HAP-1 (cell line): ENCODE data around the gene RENBP.

Source experiments
- DNase-seq, 2 experiments: peaks; one replicate each; pipeline ENCODE4 v3.0.0-alpha.2; 2016 to 2020; ENCODE audit warnings: low spot score in 2 of 2
- H3K27me3 ChIP-seq: fragments of 250-450 bp; sonication (Bioruptor Pico); 2 replicates; pipeline ENCODE4 v1.5.1; 2020; ENCODE audit warnings: low read depth, mild to moderate bottlenecking, moderate library complexity
- H3K36me3 ChIP-seq: fragments of 250-450 bp; sonication (Bioruptor Pico); replicated peaks from 2 replicates; pipeline ENCODE4 v1.5.1; 2020; ENCODE audit warnings: mild to moderate bottlenecking
- H3K4me1 ChIP-seq: fragments of 250-450 bp; sonication (Bioruptor Pico); 2 replicates; pipeline ENCODE4 v1.5.1; 2020; ENCODE audit warnings: mild to moderate bottlenecking
- H3K4me3 ChIP-seq: fragments of 250-450 bp; sonication (Bioruptor Pico); 2 replicates; pipeline ENCODE4 v1.5.1; 2020; ENCODE audit warnings: mild to moderate bottlenecking, moderate library complexity
- H3K9me3 ChIP-seq: fragments of 250-450 bp; sonication (Bioruptor Pico); 2 replicates; pipeline ENCODE4 v1.5.1; 2020; ENCODE audit warnings: mild to moderate bottlenecking, moderate library complexity
- in situ Hi-C: fragments of 300-500 bp; cut with MboI; formaldehyde crosslinking; loops from 3 replicates; pipeline ENCODE4 v1.14.3; 2020; ENCODE audit warnings: low sequenced_read_pairs, inconsistent platforms, mixed read lengths

The RENBP gene

DNA sequence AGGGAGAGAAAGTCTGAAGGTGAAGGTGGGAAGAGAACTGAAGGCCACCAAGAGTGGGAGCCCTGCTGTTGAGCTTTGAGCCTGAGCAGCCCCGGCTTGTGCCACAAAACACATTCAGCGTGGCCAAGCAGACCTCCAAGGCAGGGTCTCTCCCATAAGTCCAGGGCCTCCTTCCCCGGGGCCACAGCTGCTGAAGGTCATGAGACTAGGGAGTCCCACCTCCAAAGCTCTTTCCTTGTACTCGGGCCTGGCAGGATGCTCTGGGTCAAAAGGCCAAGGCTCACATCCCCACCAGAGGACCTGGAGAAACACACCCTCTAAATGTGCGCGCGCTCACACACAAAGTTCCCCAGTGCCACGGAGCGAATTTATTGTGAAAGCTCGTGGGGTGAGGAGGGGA lies 14.9 kb downstream of the RENBP start:
- Histone ChIP-seq H3K4me1 (peaks cover 29% of the 10 kb centered on the region), H3K27me3 (no peaks in the 10 kb centered on the region), H3K36me3 (peaks cover 37% of the 10 kb centered on the region), H3K4me3 (no peak overlapping the region), H3K9me3 (no peaks in the 10 kb centered on the region)
- in situ Hi-C loops: no loop called here
- no peak for DNase-seq

DNA sequence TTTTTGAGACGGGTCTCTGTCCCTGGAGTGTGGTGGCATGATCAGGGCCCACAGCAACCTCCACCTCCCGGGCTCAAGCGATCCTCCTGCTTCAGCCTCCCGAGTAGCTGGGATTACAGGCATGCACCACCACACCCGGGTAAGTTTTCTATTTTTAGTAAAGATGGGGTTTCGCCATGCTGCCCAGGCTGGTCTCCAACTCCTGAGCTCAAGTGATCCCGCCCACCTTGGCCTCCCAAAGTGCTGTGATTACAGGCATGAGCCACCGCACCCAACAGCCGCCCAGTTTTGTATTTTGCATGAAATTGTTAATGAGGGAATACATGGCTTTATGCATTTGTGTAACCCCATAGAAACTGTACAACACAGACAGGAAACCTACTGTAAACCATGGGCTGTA lies 15.6 kb downstream of the RENBP start:
- no peak for DNase-seq
- no peaks in the 10 kb centered on the region for H3K9me3 ChIP-seq
- H3K36me3 ChIP-seq: peaks cover 37% of the 10 kb centered on the region
- H3K4me3 ChIP-seq: no peak overlapping the region
- peaks cover 36% of the 10 kb centered on the region for H3K4me1 ChIP-seq
- in situ Hi-C loops: no loop called here
- no peaks in the 10 kb centered on the region for H3K27me3 ChIP-seq

DNA sequence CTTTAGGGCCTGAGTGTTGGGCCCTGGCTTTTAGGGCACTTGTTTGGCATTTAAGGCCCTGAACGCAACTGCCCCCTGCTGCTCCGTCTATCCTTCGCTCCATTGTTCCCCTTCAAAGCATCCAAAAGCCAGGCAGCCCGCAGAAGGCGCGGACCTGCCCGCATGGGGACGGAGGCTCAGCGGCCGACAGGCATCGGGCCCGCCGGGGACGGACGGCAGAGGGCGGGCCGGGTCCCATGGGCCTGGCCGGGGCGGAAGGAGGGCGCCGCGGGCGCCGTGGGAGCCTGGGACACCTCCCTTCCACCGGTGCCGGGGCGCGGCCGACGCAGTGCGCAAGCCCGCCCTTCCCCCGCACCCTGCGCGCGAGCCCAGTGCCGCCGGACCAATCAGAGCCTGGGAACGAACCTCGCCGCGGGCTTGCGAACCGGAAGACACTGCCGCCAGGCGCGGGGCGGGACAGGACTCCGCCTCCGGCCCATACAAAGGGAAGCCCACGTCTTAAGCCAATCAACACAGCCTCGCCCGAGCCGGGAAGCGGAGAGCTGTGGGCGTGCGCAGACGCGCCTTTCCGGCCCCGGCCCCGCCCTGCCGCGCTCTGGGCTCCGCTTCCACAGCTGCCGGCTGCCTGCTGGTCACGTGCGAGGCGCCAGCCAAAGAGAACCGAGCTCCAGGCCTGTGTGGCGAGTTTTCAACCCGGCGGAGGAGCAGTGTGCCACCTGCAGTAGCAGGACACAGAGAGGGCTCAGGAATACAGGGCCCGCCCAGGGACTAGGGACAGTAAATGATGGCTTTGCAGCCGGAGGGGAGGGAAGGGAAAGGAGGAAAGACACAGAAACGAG lies 16.3 kb downstream of the RENBP start:
- peaks cover 37% of the 10 kb centered on the region for H3K36me3 ChIP-seq
- DNase-seq: peak; percentile 97 to 98
- no peaks in the 10 kb centered on the region for H3K9me3 ChIP-seq
- H3K27me3 ChIP-seq: no peaks in the 10 kb centered on the region
- peak overlapping the region; percentile 50 for H3K4me3 ChIP-seq
- peaks cover 37% of the 10 kb centered on the region for H3K4me1 ChIP-seq
- in situ Hi-C loops: no loop called here

DNA sequence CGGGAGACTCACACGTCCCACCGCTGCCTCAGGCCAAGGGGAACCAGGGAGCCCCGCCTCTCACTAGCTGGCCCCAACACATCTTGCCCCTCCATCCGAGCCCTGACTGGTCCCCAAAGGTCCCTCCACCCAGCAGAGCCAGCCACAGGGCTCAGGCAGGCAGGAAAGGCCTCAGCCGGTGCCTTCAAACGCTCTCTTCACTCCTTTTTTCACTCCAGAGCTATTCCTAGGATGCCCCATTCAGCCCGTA lies 16.8 kb downstream of the RENBP start:
- Histone ChIP-seq H3K4me1 (peaks cover 40% of the 10 kb centered on the region), H3K9me3 (no peaks in the 10 kb centered on the region)
- in situ Hi-C loops: no loop called here

DNA sequence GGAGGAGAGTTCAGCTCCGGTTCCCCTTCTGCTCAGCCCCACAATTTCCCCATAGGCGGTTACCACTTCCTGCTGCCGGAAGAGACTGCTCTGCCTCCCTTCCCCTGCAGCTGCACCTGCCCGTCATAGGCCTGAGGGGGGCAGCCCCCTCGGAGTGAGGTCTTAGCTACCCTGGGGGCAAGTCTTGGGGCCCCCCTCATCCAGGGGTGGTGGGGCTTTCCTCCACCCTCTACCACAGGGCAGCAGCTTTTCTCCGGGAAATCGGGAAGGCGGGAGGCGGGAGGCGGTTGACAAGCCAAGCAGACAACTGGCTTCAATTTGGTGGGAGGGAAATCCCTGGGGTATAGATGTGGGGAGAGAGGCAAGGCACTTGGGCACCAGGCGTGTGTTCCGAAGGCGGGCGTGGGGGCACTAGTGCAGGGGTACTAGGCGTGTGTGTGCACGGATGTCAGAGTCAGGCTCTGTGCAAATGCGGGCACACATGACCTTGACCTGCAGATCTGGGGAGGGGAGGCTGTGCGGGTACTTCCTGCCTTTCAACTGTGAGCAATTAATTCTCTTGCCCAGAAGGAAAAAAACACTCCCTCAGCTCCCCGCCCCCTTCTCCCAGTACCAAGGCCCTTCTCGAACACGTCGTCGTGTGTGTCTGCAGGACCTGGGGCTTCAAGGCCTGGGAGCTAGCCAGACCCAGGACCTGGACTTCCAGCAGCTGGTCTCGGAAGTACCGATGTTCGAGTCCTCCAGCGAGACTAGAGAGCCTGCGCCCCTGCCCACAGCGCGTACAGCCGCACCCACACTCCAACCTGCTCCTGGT lies 17.4 kb downstream of the RENBP start:
- H3K36me3 ChIP-seq: peaks cover 27% of the 10 kb centered on the region
- peak overlapping the region; percentile 50 for H3K4me3 ChIP-seq
- in situ Hi-C loops: no loop called here
- DNase-seq: peak; percentile 73 to 78
- H3K27me3 ChIP-seq: no peaks in the 10 kb centered on the region
- no peaks in the 10 kb centered on the region for H3K9me3 ChIP-seq
- peaks cover 40% of the 10 kb centered on the region for H3K4me1 ChIP-seq

More for the DNA sequence above, 16.8 kb downstream of the RENBP start:
- Histone ChIP-seq H3K4me3 (peak overlapping the region; percentile 50), H3K27me3 (no peaks in the 10 kb centered on the region), H3K36me3 (peaks cover 32% of the 10 kb centered on the region)
- DNase-seq: peak in 1 of 2 experiments; percentile 20

DNA sequence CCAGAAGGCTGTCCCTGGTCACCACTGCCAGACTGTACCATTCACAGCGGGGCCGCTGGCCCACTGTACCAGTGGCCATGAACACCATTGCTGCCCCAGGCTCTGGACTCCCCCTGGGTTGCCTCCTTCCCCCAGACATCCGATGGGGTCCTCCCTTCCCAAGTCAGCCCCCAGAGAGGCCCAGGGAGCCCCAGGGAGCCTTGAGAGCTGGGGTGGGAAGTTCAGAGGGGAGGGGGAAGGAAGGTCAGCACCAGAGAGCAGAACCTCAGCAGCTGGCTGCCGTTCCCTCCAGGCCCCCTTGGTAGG lies 17.9 kb downstream of the RENBP start:
- no peaks in the 10 kb centered on the region for H3K9me3 ChIP-seq
- in situ Hi-C loops: no loop called here
- DNase-seq: peak in 1 of 2 experiments; percentile 46
- H3K27me3 ChIP-seq: no peaks in the 10 kb centered on the region
- peaks cover 21% of the 10 kb centered on the region for H3K36me3 ChIP-seq
- H3K4me3 ChIP-seq: peak overlapping the region; percentile 50
- peaks cover 40% of the 10 kb centered on the region for H3K4me1 ChIP-seq

DNA sequence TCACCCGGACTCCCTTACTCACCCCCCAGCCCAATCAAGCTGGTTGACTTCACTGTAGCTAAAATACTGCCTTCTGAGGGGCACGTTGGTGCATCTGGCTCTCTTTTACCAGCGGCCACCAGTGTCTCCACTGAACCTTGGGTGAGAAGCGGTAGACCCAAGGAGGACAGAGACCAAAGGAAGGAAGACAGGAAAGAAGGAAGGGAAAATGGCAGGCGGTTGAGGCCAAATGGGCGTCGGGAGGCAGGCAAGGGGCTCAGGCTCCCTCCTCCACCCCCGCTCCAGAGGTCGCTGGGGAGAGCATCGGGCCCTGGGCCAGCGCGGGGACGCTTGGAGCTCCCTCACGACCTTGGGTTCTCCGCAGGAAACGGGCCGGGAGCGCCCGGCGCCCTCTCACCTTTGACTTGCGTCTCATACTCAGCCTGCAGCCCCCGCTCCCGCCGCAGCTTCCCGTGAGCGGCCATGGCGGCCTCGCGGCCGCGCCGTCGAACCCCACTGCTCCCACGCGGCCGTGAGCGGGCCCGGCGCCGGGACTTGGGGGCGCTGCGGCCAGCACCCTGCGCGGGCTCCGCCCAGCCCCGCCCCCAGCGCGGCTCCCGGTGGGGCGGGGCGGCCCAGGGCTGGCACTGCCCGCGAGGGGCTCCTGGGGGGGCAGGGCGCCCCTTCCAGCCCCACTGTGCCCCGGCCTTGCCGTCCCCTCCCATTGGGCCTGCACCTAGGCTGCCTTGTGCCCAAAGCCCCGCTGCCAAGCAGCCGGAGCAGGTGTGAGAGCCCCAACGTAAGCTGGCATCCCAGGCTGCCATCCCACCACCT lies 18.5 kb downstream of the RENBP start, which contains the start of gene ARHGAP4:
ARHGAP4 (minus strand) TSS at position 526 of the 813 bp plus-strand sequence; CDS start at position 464, 62 bp downstream.
- in situ Hi-C loops: no loop called here
- peak in 1 of 2 experiments; percentile 55 for DNase-seq

DNA sequence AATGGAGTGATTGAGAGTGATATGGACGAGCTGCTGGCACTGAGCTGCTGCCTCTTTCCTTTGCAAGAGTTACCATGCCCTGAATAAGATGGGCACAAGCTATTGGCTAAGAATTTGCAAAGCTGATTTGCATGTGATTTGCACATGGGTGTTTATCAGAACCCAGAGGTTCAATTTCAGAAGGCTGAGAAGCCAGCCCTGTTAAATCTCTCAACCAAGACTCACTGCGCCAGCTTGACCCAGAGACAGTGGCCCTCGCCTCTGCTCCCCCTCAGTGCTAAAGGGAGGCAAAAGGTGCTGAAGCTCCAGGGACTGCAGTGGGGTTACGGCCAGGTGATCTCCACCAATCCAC lies 19.1 kb downstream of the RENBP start:
- H3K36me3 ChIP-seq: peaks cover 10% of the 10 kb centered on the region
- in situ Hi-C loops: no loop called here
- H3K27me3 ChIP-seq: no peaks in the 10 kb centered on the region
- peaks cover 40% of the 10 kb centered on the region for H3K4me1 ChIP-seq
- no peaks in the 10 kb centered on the region for H3K9me3 ChIP-seq
- DNase-seq: no peak
- peak overlapping the region; percentile 36 for H3K4me3 ChIP-seq

More for the DNA sequence above, 18.5 kb downstream of the RENBP start, which contains the start of gene ARHGAP4:
- H3K9me3 ChIP-seq: no peaks in the 10 kb centered on the region
- H3K27me3 ChIP-seq: no peaks in the 10 kb centered on the region
- peaks cover 40% of the 10 kb centered on the region for H3K4me1 ChIP-seq
- peak within 1 kb of the TSS; percentile 50 for H3K4me3 ChIP-seq
- H3K36me3 ChIP-seq: peaks cover 15% of the 10 kb centered on the region

DNA sequence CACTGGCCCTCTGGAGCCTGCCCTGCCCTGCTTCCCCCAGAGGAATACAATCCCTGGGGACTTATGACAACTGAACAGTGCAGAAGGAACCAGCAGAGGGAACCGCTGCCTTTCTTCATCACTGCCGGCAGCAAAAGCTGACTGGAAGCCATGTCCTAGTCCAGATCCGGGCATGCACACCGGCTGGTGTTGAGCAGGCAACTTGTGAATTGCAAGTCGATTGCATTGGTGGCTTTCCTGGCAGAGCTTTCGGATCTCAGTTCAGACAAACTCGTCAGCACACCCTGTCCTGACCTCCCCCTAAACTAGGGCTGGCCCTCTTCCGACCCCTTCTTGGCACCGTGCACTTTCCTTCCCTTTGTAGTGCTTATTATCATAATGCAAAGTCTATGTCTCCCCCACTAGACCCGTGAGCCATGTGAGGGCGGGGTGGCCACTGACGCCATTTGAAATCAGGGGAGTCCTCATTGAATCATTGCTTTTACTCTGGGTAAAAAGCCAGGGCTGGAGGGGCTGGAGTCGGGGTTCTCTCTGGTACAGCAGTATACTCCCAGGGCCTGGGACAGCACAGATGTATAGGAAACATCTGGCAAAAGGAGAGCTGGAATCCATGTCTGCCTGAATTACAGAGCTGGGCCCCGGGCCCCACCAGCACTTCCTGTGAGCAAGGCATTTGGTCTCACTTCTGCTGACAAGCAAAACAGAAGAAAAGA lies 20.1 kb downstream of the RENBP start:
- peaks cover 1% of the 10 kb centered on the region for H3K36me3 ChIP-seq
- peaks cover 40% of the 10 kb centered on the region for H3K4me1 ChIP-seq
- in situ Hi-C loops: no loop called here
- peak; percentile 66 to 81 for DNase-seq
- H3K9me3 ChIP-seq: no peaks in the 10 kb centered on the region
- peak overlapping the region; percentile 14 for H3K4me3 ChIP-seq
- H3K27me3 ChIP-seq: no peaks in the 10 kb centered on the region

DNA sequence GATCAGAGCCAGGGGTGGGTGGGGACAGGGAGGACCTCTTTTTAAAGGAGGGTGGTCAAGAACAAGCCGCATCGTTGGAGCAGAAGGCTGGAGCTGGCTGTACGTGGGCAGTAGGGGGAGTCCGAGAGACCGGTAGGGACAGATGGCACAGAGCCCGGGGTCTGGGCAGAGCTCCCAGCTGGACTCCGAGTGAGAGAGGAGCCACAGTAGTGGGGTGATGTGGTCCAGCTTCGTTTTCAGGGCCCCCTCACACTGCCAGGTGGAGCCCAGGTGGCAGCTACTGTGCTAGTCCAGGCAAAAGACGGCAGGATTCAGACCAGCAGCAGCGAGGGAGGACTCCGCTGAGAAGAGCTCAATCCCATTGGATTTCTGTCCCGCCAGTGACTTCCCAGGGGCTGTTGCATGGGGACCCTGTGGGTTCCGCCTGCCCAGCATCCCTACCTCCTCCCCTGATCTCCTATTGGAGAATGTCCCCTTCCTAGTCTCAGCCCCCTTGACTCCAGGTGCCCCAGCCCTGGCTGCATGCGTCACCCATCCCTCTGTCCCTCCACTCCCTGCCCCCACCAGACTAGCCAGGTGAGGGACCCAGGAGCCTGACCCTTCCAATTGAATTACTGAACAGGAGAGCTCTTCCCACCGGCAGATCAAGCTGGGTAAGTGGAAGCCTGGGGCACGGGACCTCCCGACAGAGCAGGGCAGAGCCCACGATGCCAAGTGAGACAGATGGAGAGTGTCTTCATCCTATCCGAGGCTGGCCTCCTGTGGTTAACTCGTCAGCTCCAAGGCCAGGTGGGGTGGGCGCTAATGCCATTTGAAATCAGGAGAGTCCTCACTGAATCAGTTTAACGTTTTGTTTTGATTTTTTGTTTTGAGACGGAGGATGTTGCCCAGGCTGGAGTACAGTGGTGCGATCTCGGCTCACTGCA lies 21.2 kb downstream of the RENBP start:
- Histone ChIP-seq H3K4me1 (peaks cover 40% of the 10 kb centered on the region), H3K4me3 (no peak overlapping the region), H3K36me3 (no peaks in the 10 kb centered on the region; the same call in 1 of the 2 replicates), H3K27me3 (no peaks in the 10 kb centered on the region), H3K9me3 (no peaks in the 10 kb centered on the region)
- in situ Hi-C loops: no loop called here
- peak; percentile 55 to 81 for DNase-seq

DNA sequence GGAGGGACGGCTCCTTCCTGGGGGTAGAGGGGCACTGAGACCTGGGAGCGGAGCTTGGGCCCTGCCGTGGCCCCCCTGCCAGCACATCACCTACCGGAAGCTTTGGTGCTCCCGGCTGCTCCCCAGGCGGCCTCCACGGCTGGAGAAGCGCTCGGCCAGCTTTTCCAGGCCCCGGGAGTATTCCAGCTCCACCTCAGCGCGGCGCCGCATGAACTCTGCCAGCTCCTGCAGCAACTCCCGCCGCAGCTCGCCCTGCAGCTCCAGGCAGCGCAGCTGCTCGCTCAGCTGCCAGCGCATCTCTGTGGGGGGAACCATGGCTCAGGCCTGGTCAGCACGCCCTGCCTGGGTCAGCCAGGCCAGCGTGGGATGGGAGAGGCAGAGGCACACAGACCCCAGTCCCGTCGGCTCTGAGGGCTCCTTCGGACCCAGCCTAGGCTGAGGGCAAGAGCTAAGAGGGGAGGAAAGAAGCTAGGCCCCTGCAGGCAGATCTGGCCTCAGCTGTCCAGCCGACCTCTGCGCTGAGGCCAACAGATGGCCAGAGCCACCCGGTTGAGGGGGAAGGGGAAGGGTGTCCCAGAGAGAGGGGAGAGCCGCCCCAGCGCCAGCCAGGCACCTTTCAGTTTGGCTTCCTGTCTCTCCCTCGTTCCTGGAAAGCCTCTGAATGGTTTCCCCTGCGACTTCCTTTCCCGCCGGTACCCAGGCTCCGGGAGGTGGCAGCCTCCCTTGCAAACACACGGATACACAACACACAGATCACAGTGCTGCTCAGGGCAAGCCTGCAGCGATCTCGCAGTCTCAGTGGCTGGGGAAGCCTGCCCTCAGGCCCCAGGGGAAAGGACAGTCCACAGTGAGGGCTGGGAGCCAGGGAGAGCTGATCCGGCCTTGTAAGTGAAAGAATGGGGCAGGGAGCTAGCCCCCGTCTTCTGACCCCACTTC lies 22.7 kb downstream of the RENBP start:
- no peak overlapping the region for H3K4me3 ChIP-seq
- in situ Hi-C loops: no loop called here
- no peaks in the 10 kb centered on the region; the same call in 1 of the 2 replicates for H3K36me3 ChIP-seq
- no peaks in the 10 kb centered on the region for H3K9me3 ChIP-seq
- H3K27me3 ChIP-seq: no peaks in the 10 kb centered on the region
- no peak for DNase-seq
- H3K4me1 ChIP-seq: peaks cover 30% of the 10 kb centered on the region

DNA sequence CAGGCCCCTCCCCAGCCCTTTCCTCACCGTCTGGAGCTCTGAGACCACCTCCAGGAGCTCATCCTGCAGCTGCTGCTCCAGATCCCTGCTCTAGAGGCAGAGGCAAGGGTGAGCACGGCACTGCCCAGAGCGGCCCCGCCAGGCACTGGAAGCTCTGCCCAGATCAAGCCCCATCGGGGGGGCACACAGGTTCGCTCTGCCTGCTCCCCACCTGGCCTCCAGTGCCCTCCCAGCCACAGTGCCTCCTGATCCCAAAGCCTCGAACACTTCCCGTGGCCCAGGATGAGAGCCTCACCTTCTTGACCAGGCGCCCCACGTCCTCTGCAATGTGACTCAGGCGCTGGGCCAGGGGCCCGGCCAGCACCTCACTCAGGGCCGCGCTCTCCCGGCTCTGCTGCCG lies 23.4 kb downstream of the RENBP start:
- Histone ChIP-seq H3K4me3 (no peak overlapping the region), H3K36me3 (no peaks in the 10 kb centered on the region; the same call in 1 of the 2 replicates), H3K4me1 (peaks cover 25% of the 10 kb centered on the region), H3K9me3 (no peaks in the 10 kb centered on the region), H3K27me3 (no peaks in the 10 kb centered on the region)
- in situ Hi-C loops: no loop called here
- DNase-seq: no peak
